SK-N-MC (cell line): ENCODE measurements around the gene COL4A1.

Experiments used
- DNase-seq: peaks from one replicate; pipeline ENCODE4 v3.0.0-alpha.2; 2011; ENCODE audit warnings: low read depth, low spot score
- H3K27ac ChIP-seq: fragments of 200-600 bp; sonication (generic); 2 replicates; pipeline ENCODE4 v1.5.1; 2016; ENCODE audit warnings: mixed run types
- H3K36me3 ChIP-seq: fragments of 200-600 bp; sonication (generic); 2 replicates; pipeline ENCODE4 v1.6.1; 2017; ENCODE audit warnings: antibody characterized with exemption, low read length, mixed read lengths; ENCODE audit not compliant: insufficient read depth
- H3K4me3 ChIP-seq: fragments of 200-600 bp; sonication (generic); 2 replicates; pipeline ENCODE4 v1.5.1; 2016
- H3K9ac ChIP-seq: fragments of 200-600 bp; sonication (generic); 2 replicates; pipeline ENCODE4 v1.8.0; 2017; ENCODE audit warnings: mixed run types, mixed read lengths; ENCODE audit not compliant: insufficient read length
- H3K9me3 ChIP-seq: fragments of 200-600 bp; sonication (generic); 2 replicates; pipeline ENCODE4 v1.6.1; 2017; ENCODE audit warnings: low read depth, mild to moderate bottlenecking, antibody characterized with exemption, low read length, moderate library complexity, mixed read lengths
- EZH2 ChIP-seq: fragments of 200-600 bp; sonication (generic); IDR thresholded peaks from one replicate; pipeline ENCODE4 v1.6.1; 2017; ENCODE audit warnings: antibody characterized with exemption
- FOXP2 ChIP-seq: optimal IDR thresholded peaks from 2 replicates; pipeline ENCODE3; 2011; ENCODE audit warnings: mild to moderate bottlenecking, moderate library complexity; ENCODE audit not compliant: insufficient read depth; ENCODE audit errors: extremely low read length, control extremely low read depth
- POLR2AphosphoS5 ChIP-seq: IDR thresholded peaks from 2 replicates; pipeline ENCODE4 v1.6.1; 2012; ENCODE audit warnings: mild to moderate bottlenecking, low read depth, low read length, borderline replicate concordance

COL4A1 gene

GRCh38 chr13:110107568-110108347, 199.2 kb downstream of the COL4A1 start:
- Histone ChIP-seq H3K9me3 (no peaks in the 10 kb centered on the region), H3K27ac (no peak overlapping the region)

GRCh38 chr13:110106726-110107125, 200.2 kb downstream of the COL4A1 start:
- H3K27ac ChIP-seq = no peak overlapping the region
- no peak for DNase-seq
- H3K4me3 ChIP-seq = no peak overlapping the region
- TF ChIP-seq FOXP2 (no peak), POLR2AphosphoS5 (no peak), EZH2 (no peak)
- H3K36me3 ChIP-seq = no peaks in the 10 kb centered on the region
- H3K9me3 ChIP-seq = no peaks in the 10 kb centered on the region
- H3K9ac ChIP-seq = no peak overlapping the region

More at GRCh38 chr13:110107568-110108347, 199.2 kb downstream of the COL4A1 start:
- Histone ChIP-seq H3K36me3 (no peaks in the 10 kb centered on the region), H3K4me3 (no peak overlapping the region), H3K9ac (no peak overlapping the region)
- TF ChIP-seq POLR2AphosphoS5 (no peak), EZH2 (no peak), FOXP2 (no peak)
- DNase-seq = no peak

GRCh38 chr13:110105136-110105535, 201.8 kb downstream of the COL4A1 start:
- H3K36me3 ChIP-seq = no peaks in the 10 kb centered on the region
- no peak overlapping the region for H3K4me3 ChIP-seq
- no peak overlapping the region for H3K9ac ChIP-seq
- no peaks in the 10 kb centered on the region for H3K9me3 ChIP-seq
- H3K27ac ChIP-seq = no peak overlapping the region
- DNase-seq = no peak
- no peak for TF ChIP-seq POLR2AphosphoS5
- TF ChIP-seq FOXP2 = no peak
- no peak for TF ChIP-seq EZH2

GRCh38 chr13:110103534-110103933, 203.4 kb downstream of the COL4A1 start:
- no peak overlapping the region for H3K27ac ChIP-seq
- H3K4me3 ChIP-seq = no peak overlapping the region
- H3K9ac ChIP-seq = no peak overlapping the region
- no peak for DNase-seq
- TF ChIP-seq FOXP2 (no peak), EZH2 (no peak), POLR2AphosphoS5 (no peak)
- H3K9me3 ChIP-seq = no peaks in the 10 kb centered on the region; the same call in 1 of the 2 replicates
- no peaks in the 10 kb centered on the region for H3K36me3 ChIP-seq

- TF ChIP-seq EZH2 = no peak
- TF ChIP-seq FOXP2 = no peak
- Histone ChIP-seq H3K9ac (no peak overlapping the region), H3K9me3 (no peaks in the 10 kb centered on the region; the same call in 1 of the 2 replicates), H3K27ac (no peak overlapping the region), H3K4me3 (no peak overlapping the region), H3K36me3 (no peaks in the 10 kb centered on the region)
- no peak for DNase-seq
These were observed 203.9 kb downstream of the COL4A1 start for GRCh38 chr13:110103026-110103425.

GRCh38 chr13:110102053-110102452, 204.9 kb downstream of the COL4A1 start:
- Histone ChIP-seq H3K4me3 (no peak overlapping the region), H3K9me3 (no peaks in the 10 kb centered on the region; the same call in 1 of the 2 replicates)
- TF ChIP-seq POLR2AphosphoS5 (no peak), EZH2 (no peak), FOXP2 (no peak)

GRCh38 chr13:110099922-110100321, 207.0 kb downstream of the COL4A1 start:
- Histone ChIP-seq H3K9ac (no peak overlapping the region), H3K4me3 (no peak overlapping the region), H3K27ac (no peak overlapping the region), H3K36me3 (no peaks in the 10 kb centered on the region), H3K9me3 (no peaks in the 10 kb centered on the region; the same call in 1 of the 2 replicates)
- no peak for DNase-seq
- TF ChIP-seq POLR2AphosphoS5 (no peak), FOXP2 (no peak), EZH2 (no peak)

More at GRCh38 chr13:110102053-110102452, 204.9 kb downstream of the COL4A1 start:
- DNase-seq = no peak
- Histone ChIP-seq H3K36me3 (no peaks in the 10 kb centered on the region), H3K27ac (no peak overlapping the region), H3K9ac (no peak overlapping the region)
